HUES64 (cell line): ENCODE results near the gene ITSN1. TPM values are rescaled to one million over a fixed set of nuclear protein-coding genes. Genes with fewer than 3 reads are reported as not detected.
"Not testable (repeated sequence)": the region's sequence is repeated elsewhere in the genome, so short reads cannot be mapped to it uniquely, and the experiment has no call there.

Source experiments
- H3K27ac ChIP-seq: 2 replicates; pipeline ENCODE4 v1.7.0; 2013; ENCODE audit warnings: low read depth, low read length, inconsistent platforms
- H3K27me3 ChIP-seq: 2 replicates; pipeline ENCODE4 v1.6.1; 2013; ENCODE audit warnings: mild to moderate bottlenecking, low read length; ENCODE audit not compliant: insufficient read depth
- H3K36me3 ChIP-seq: 2 replicates; pipeline ENCODE4 v1.6.1; 2013; ENCODE audit warnings: mild to moderate bottlenecking, low read length; ENCODE audit not compliant: insufficient read depth
- H3K4me1 ChIP-seq: 2 replicates; pipeline ENCODE4 v1.6.1; 2013; ENCODE audit warnings: mild to moderate bottlenecking, low read length, moderate library complexity; ENCODE audit not compliant: insufficient read depth
- H3K4me3 ChIP-seq: 2 replicates; pipeline ENCODE4 v1.5.1; 2013; ENCODE audit warnings: mild to moderate bottlenecking, low read length, moderate library complexity
- H3K9ac ChIP-seq: 2 replicates; pipeline ENCODE4 v1.6.1; 2013; ENCODE audit warnings: mild to moderate bottlenecking, low read depth, low read length
- H3K9me3 ChIP-seq: 2 replicates; pipeline ENCODE4 v1.6.1; 2013; ENCODE audit warnings: low read depth, low read length; ENCODE audit not compliant: insufficient read depth
- WGBS: fragments of 150-250, 120-280 bp; methylation state at CpG from one replicate; pipeline ENCODE4 v1.1.7; 2013; ENCODE audit warnings: missing lambda C conversion rate; 5-methylcytosine and 5-hydroxymethylcytosine counted together
- polyA plus RNA-seq, 2 experiments: library from polyadenylated mRNA; stranded (reverse); fragments of 50-300 nt; gene quantifications; one replicate each; pipeline ENCODE4 v1.2.3, GENCODE V29; 2013

Gene ITSN1
- polyA plus RNA-seq (2013, experiment 1 of 2): 46.9 TPM
- 48.3 TPM for polyA plus RNA-seq (2013, experiment 2 of 2)

GRCh38 chr21:33642027-33642895, at the start of gene ITSN1:
Gene ITSN1 (plus strand): TSS chr21:33642501. CDS start chr21:33718829, 76,328 bp downstream.
- peak within 1 kb of the TSS; percentile 90 for H3K9ac ChIP-seq
- H3K27ac ChIP-seq: peak within 1 kb of the TSS; percentile 83
- WGBS: under 1% methylated on average over 69 of the region's 71 CpGs
- no peaks in the 10 kb centered on the region for H3K27me3 ChIP-seq
- H3K9me3 ChIP-seq: no peaks in the 10 kb centered on the region
- H3K4me3 ChIP-seq: peak within 1 kb of the TSS; percentile 65
- peaks cover 27% of the 10 kb centered on the region for H3K4me1 ChIP-seq
- no peaks in the 10 kb centered on the region for H3K36me3 ChIP-seq

- Histone ChIP-seq H3K9ac (no peak overlapping the region), H3K4me3 (no peak overlapping the region), H3K9me3 (no peaks in the 10 kb centered on the region), H3K27me3 (no peaks in the 10 kb centered on the region), H3K27ac (no peak overlapping the region), H3K36me3 (peaks cover 63% of the 10 kb centered on the region), H3K4me1 (no peaks in the 10 kb centered on the region)
- WGBS: 100% methylated on average over 1 of the region's 1 CpG
Measured at GRCh38 chr21:33598051-33598450, 44.2 kb upstream of the ITSN1 start.

GRCh38 chr21:33608559-33608958, 33.7 kb upstream of the ITSN1 start:
- Histone ChIP-seq H3K27ac (no peak overlapping the region), H3K36me3 (peaks cover 38% of the 10 kb centered on the region), H3K9me3 (no peaks in the 10 kb centered on the region), H3K4me1 (no peaks in the 10 kb centered on the region), H3K27me3 (no peaks in the 10 kb centered on the region), H3K9ac (no peak overlapping the region), H3K4me3 (no peak overlapping the region)
- WGBS: 79% methylated on average over 1 of the region's 1 CpG

- no peak overlapping the region for H3K4me3 ChIP-seq
- H3K9me3 ChIP-seq: no peaks in the 10 kb centered on the region
- no peaks in the 10 kb centered on the region for H3K4me1 ChIP-seq
- no peak overlapping the region for H3K9ac ChIP-seq
- H3K36me3 ChIP-seq: peaks cover 36% of the 10 kb centered on the region
- H3K27me3 ChIP-seq: no peaks in the 10 kb centered on the region
- WGBS: 94% methylated on average over 4 of the region's 7 CpGs
- H3K27ac ChIP-seq: no peak overlapping the region
Measured at GRCh38 chr21:33611006-33611744, 31.1 kb upstream of the ITSN1 start.

- H3K4me3 ChIP-seq, H3K27me3 ChIP-seq, H3K9me3 ChIP-seq, H3K27ac ChIP-seq, H3K9ac ChIP-seq: not testable (repeated sequence)
- Histone ChIP-seq H3K4me1 (peaks cover 16% of the 10 kb centered on the region), H3K36me3 (peaks cover 35% of the 10 kb centered on the region)
- 96% methylated on average over 11 of the region's 11 CpGs for WGBS
Measured at GRCh38 chr21:33617565-33617964, 24.7 kb upstream of the ITSN1 start.

GRCh38 chr21:33618407-33618806, 23.9 kb upstream of the ITSN1 start:
- no peaks in the 10 kb centered on the region for H3K27me3 ChIP-seq
- no peak overlapping the region for H3K9ac ChIP-seq
- peaks cover 30% of the 10 kb centered on the region for H3K36me3 ChIP-seq
- 88% methylated on average over 2 of the region's 2 CpGs for WGBS
- peaks cover 17% of the 10 kb centered on the region for H3K4me1 ChIP-seq
- no peak overlapping the region for H3K4me3 ChIP-seq
- H3K27ac ChIP-seq: peak overlapping the region; percentile 9; the same call in 1 of the 2 replicates
- no peaks in the 10 kb centered on the region for H3K9me3 ChIP-seq

- H3K4me3 ChIP-seq: no peak overlapping the region
- no peaks in the 10 kb centered on the region for H3K27me3 ChIP-seq
- H3K27ac ChIP-seq: no peak overlapping the region
- no peak overlapping the region for H3K9ac ChIP-seq
- H3K36me3 ChIP-seq: peaks cover 38% of the 10 kb centered on the region
- no peaks in the 10 kb centered on the region for H3K9me3 ChIP-seq
- WGBS: 96% methylated on average over 4 of the region's 4 CpGs
- peaks cover 17% of the 10 kb centered on the region for H3K4me1 ChIP-seq
Measured at GRCh38 chr21:33619726-33620125, 22.6 kb upstream of the ITSN1 start.

- no peaks in the 10 kb centered on the region for H3K9me3 ChIP-seq
- H3K36me3 ChIP-seq: peaks cover 31% of the 10 kb centered on the region
- no peak overlapping the region for H3K27ac ChIP-seq
- no peak overlapping the region for H3K9ac ChIP-seq
- no peaks in the 10 kb centered on the region for H3K27me3 ChIP-seq
- H3K4me3 ChIP-seq: no peak overlapping the region
- peaks cover 17% of the 10 kb centered on the region for H3K4me1 ChIP-seq
Measured at GRCh38 chr21:33622253-33622652, 20.0 kb upstream of the ITSN1 start.

- peaks cover 34% of the 10 kb centered on the region for H3K36me3 ChIP-seq
- not testable (repeated sequence) for H3K9me3 ChIP-seq, H3K9ac ChIP-seq, H3K27me3 ChIP-seq, H3K4me3 ChIP-seq, H3K27ac ChIP-seq
- H3K4me1 ChIP-seq: peaks cover 14% of the 10 kb centered on the region
- 95% methylated on average over 7 of the region's 7 CpGs for WGBS
Measured at GRCh38 chr21:33626151-33626550, 16.1 kb upstream of the ITSN1 start.

- H3K4me3 ChIP-seq: no peak overlapping the region
- H3K4me1 ChIP-seq: peaks cover 6% of the 10 kb centered on the region; the same call in 1 of the 2 replicates
- 94% methylated on average over 2 of the region's 2 CpGs for WGBS
- no peak overlapping the region for H3K9ac ChIP-seq
- H3K9me3 ChIP-seq: no peaks in the 10 kb centered on the region
- H3K27ac ChIP-seq: no peak overlapping the region
- H3K36me3 ChIP-seq: peaks cover 16% of the 10 kb centered on the region; the same call in 1 of the 2 replicates
- H3K27me3 ChIP-seq: no peaks in the 10 kb centered on the region
Measured at GRCh38 chr21:33634254-33634653, 8.0 kb upstream of the ITSN1 start.

- no peaks in the 10 kb centered on the region for H3K27me3 ChIP-seq
- H3K9ac ChIP-seq: peak overlapping the region; percentile 77
- 24% methylated on average over 14 of the region's 18 CpGs for WGBS
- H3K27ac ChIP-seq: peak overlapping the region; percentile 67
- peak overlapping the region; percentile 65 for H3K4me3 ChIP-seq
- H3K9me3 ChIP-seq: no peaks in the 10 kb centered on the region
- H3K4me1 ChIP-seq: peaks cover 25% of the 10 kb centered on the region
- H3K36me3 ChIP-seq: no peaks in the 10 kb centered on the region
Measured at GRCh38 chr21:33640697-33641351, 1.5 kb upstream of the ITSN1 start.
